GM12878 (cell line): Measurements from ENCODE around the gene NOCT.

Source experiments
- YY1 ChIP-seq: IDR thresholded peaks from 2 replicates; pipeline ENCODE4 v1.6.1; 2011; ENCODE audit warnings: low read depth, mild to moderate bottlenecking, low read length
- ZNF217 ChIP-seq: fragments of 450-650 bp; IDR thresholded peaks from 2 replicates; pipeline ENCODE4 v1.6.1; 2017; ENCODE audit warnings: antibody characterized with exemption, mild to moderate bottlenecking
- TF ChIP-seq, protein P1 (sequence below): fragments of 450-650 bp; formaldehyde crosslinking; IDR thresholded peaks from 2 replicates; pipeline ENCODE4 v1.5.0; 2022; ENCODE audit warnings: mild to moderate bottlenecking, missing genetic modification characterization
- TF ChIP-seq, protein P2 (sequence below), 3 experiments: IDR thresholded peaks in 2 of 3; conservative IDR thresholded peaks in 1 of 3; 2 replicates each; pipeline ENCODE4 v1.5.1; 2011; ENCODE audit warnings: low read depth in 3 of 3, low read length in 3 of 3, mild to moderate bottlenecking in 3 of 3, control low read depth in 2 of 3, moderate library complexity in 2 of 3, inconsistent platforms in 1 of 3, mixed read lengths in 1 of 3; ENCODE audit not compliant: control insufficient read depth in 2 of 3, insufficient read depth in 1 of 3; ENCODE audit errors: extremely low read depth in 1 of 3

- TF ChIP-seq ZNF217: no peak
- TF ChIP-seq, protein P1, sequence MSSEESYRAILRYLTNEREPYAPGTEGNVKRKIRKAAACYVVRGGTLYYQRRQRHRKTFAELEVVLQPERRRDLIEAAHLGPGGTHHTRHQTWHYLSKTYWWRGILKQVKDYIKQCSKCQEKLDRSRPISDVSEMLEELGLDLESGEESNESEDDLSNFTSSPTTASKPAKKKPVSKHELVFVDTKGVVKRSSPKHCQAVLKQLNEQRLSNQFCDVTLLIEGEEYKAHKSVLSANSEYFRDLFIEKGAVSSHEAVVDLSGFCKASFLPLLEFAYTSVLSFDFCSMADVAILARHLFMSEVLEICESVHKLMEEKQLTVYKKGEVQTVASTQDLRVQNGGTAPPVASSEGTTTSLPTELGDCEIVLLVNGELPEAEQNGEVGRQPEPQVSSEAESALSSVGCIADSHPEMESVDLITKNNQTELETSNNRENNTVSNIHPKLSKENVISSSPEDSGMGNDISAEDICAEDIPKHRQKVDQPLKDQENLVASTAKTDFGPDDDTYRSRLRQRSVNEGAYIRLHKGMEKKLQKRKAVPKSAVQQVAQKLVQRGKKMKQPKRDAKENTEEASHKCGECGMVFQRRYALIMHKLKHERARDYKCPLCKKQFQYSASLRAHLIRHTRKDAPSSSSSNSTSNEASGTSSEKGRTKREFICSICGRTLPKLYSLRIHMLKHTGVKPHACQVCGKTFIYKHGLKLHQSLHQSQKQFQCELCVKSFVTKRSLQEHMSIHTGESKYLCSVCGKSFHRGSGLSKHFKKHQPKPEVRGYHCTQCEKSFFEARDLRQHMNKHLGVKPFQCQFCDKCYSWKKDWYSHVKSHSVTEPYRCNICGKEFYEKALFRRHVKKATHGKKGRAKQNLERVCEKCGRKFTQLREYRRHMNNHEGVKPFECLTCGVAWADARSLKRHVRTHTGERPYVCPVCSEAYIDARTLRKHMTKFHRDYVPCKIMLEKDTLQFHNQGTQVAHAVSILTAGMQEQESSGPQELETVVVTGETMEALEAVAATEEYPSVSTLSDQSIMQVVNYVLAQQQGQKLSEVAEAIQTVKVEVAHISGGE (CRISPR knock-in tag): no peak
- TF ChIP-seq, protein P2, sequence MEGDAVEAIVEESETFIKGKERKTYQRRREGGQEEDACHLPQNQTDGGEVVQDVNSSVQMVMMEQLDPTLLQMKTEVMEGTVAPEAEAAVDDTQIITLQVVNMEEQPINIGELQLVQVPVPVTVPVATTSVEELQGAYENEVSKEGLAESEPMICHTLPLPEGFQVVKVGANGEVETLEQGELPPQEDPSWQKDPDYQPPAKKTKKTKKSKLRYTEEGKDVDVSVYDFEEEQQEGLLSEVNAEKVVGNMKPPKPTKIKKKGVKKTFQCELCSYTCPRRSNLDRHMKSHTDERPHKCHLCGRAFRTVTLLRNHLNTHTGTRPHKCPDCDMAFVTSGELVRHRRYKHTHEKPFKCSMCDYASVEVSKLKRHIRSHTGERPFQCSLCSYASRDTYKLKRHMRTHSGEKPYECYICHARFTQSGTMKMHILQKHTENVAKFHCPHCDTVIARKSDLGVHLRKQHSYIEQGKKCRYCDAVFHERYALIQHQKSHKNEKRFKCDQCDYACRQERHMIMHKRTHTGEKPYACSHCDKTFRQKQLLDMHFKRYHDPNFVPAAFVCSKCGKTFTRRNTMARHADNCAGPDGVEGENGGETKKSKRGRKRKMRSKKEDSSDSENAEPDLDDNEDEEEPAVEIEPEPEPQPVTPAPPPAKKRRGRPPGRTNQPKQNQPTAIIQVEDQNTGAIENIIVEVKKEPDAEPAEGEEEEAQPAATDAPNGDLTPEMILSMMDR (IDR thresholded peaks at IDR 0.05 in 2 of 3, conservative IDR thresholded peaks at IDR 0.05 in 1 of 3; ENCODE audit: control insufficient read depth in 2 of 3, extremely low read depth in 1 of 3, insufficient read depth in 1 of 3, low read depth in 3 of 3, low read length in 3 of 3): no peak
- TF ChIP-seq YY1: no peak
These were observed 23.4 kb downstream of the NOCT start for GRCh38 chr4:139038874-139039443.
